Endothelial cell of umbilical vein (primary cell): ENCODE measurements around the gene TESK2. TPM values are rescaled to one million over a fixed set of nuclear protein-coding genes. Genes with fewer than 3 reads are reported as not detected.

Experiments
- BruUV-seq: library from RNA; stranded (reverse); fragments of 400-500 nt; replicated peaks from 2 replicates; lab custom pipeline; 2021; lab: Mats Ljungman, UMichigan
- CTCF ChIA-PET: fragments of 300-600, 350-600 bp; sonication (Branson Sonifier 250); formaldehyde crosslinking; loops from one replicate; lab custom pipeline; 2021; ENCODE audit warnings: antibody characterized with exemption, inconsistent platforms; lab: Charles Lee
- POLR2A ChIA-PET: fragments of 300-600, 350-600 bp; sonication (Branson Sonifier 250); formaldehyde crosslinking; loops from one replicate; lab custom pipeline; 2021; ENCODE audit warnings: antibody characterized with exemption, inconsistent platforms; lab: Charles Lee
- DNase-seq: peaks from one replicate; pipeline ENCODE4 v3.0.0-alpha.2; 2011; ENCODE audit warnings: low read depth, low spot score
- FAIRE-seq: peaks from 2 replicates; lab custom pipeline; 2011; peaks lifted over from hg19 to GRCh38; lab: Jason Lieb, UNC
- H2AFZ ChIP-seq: 2 replicates; pipeline ENCODE4 v1.6.0; 2012; ENCODE audit warnings: low read depth, low read length, control low read depth, inconsistent platforms
- H3K27ac ChIP-seq: 2 replicates; pipeline ENCODE4 v1.5.1; 2011; ENCODE audit warnings: low read depth, mild to moderate bottlenecking, control low read depth, low read length, moderate library complexity; ENCODE audit not compliant: insufficient read depth
- H3K27me3 ChIP-seq, 2 experiments: 2 replicates each; pipeline versions ENCODE4 v1.6.0 to v1.6.1; 2011; ENCODE audit warnings: low read length in 2 of 2, mixed read lengths in 1 of 2; ENCODE audit not compliant: control insufficient read depth in 2 of 2, insufficient read depth in 2 of 2
- H3K36me3 ChIP-seq, 2 experiments: 2 replicates in 1 of 2; 3 replicates in 1 of 2; pipeline ENCODE4 v1.5.1; 2011; ENCODE audit warnings: low read length in 2 of 2, mild to moderate bottlenecking in 1 of 2, moderate library complexity in 1 of 2; ENCODE audit not compliant: control insufficient read depth in 2 of 2, insufficient read depth in 2 of 2; ENCODE audit errors: extremely low read depth in 1 of 2
- H3K4me1 ChIP-seq: 3 replicates; pipeline ENCODE4 v1.5.1; 2011; ENCODE audit warnings: mild to moderate bottlenecking, low read length; ENCODE audit not compliant: control insufficient read depth, insufficient read depth; ENCODE audit errors: extremely low read depth
- H3K4me2 ChIP-seq: 2 replicates; pipeline ENCODE4 v1.6.1; 2011; ENCODE audit warnings: low read length, control low read depth, mixed read lengths; ENCODE audit not compliant: insufficient read depth
- H3K4me3 ChIP-seq, 3 experiments: fragments of 200-600 bp in 1 of 3; sonication (generic), shearing (Covaris generic) in 1 of 3; replicated peaks in 1 of 3; 2 replicates each; pipeline ENCODE4 v1.5.1; 2011 to 2016; ENCODE audit warnings: control low read depth in 3 of 3, low read length in 3 of 3, mild to moderate bottlenecking in 2 of 3, inconsistent platforms in 1 of 3, low read depth in 1 of 3, moderate library complexity in 1 of 3; ENCODE audit not compliant: insufficient read depth in 1 of 3
- H3K79me2 ChIP-seq: 2 replicates; pipeline ENCODE4 v1.6.0; 2012; ENCODE audit warnings: low read length, inconsistent platforms; ENCODE audit not compliant: control insufficient read depth, insufficient read depth
- H3K9ac ChIP-seq: replicated peaks from 2 replicates; pipeline ENCODE3; 2011; ENCODE audit warnings: low read length, control low read depth; ENCODE audit not compliant: insufficient read depth; ENCODE audit errors: extremely low read depth
- H3K9me1 ChIP-seq: replicated peaks from 3 replicates; pipeline ENCODE4 v1.6.0; 2011; ENCODE audit warnings: mild to moderate bottlenecking, low read length; ENCODE audit not compliant: control insufficient read depth, insufficient read depth; ENCODE audit errors: extremely low read depth
- H3K9me3 ChIP-seq: replicated peaks from 2 replicates; pipeline ENCODE4 v1.5.1; 2012; ENCODE audit warnings: low read length, inconsistent platforms; ENCODE audit not compliant: control insufficient read depth, insufficient read depth
- H4K20me1 ChIP-seq: replicated peaks from 2 replicates; pipeline ENCODE3; 2011; ENCODE audit warnings: mild to moderate bottlenecking, low read length; ENCODE audit not compliant: control insufficient read depth, insufficient read depth; ENCODE audit errors: extremely low read depth
- CTCF ChIP-seq, 2 donors: IDR thresholded peaks; 1 replicate in 1 of 2; 2 replicates in 1 of 2; pipeline ENCODE4 v1.5.1; 2011; ENCODE audit warnings: low read length in 2 of 2, mild to moderate bottlenecking in 2 of 2, moderate library complexity in 2 of 2, control low read depth in 1 of 2, inconsistent platforms in 1 of 2, low read depth in 1 of 2; ENCODE audit not compliant: insufficient read depth in 1 of 2; ENCODE audit errors: extremely low read depth in 1 of 2
- EZH2 ChIP-seq: IDR thresholded peaks from 2 replicates; pipeline ENCODE4 v1.6.1; 2012; ENCODE audit warnings: borderline replicate concordance, low read depth, mild to moderate bottlenecking, moderate library complexity, low read length, inconsistent platforms; ENCODE audit not compliant: severe bottlenecking
- FOS ChIP-seq: IDR thresholded peaks from 2 replicates; pipeline ENCODE4 v1.6.1; 2011; ENCODE audit warnings: mild to moderate bottlenecking, low read length, moderate library complexity, borderline replicate concordance; ENCODE audit not compliant: insufficient read depth
- GATA2 ChIP-seq: IDR thresholded peaks from 2 replicates; pipeline ENCODE4 v1.7.0; 2011; ENCODE audit warnings: low read depth, mild to moderate bottlenecking, moderate library complexity, mixed read lengths, low read length; ENCODE audit not compliant: insufficient read length, insufficient read depth
- MAX ChIP-seq: IDR thresholded peaks from 2 replicates; pipeline ENCODE4 v1.6.1; 2011; ENCODE audit not compliant: insufficient read depth, insufficient read length
- MYC ChIP-seq: IDR thresholded peaks from one replicate; pipeline ENCODE4 v1.6.1; 2011; ENCODE audit warnings: mild to moderate bottlenecking, low read depth, low read length
- POLR2A ChIP-seq: IDR thresholded peaks from 2 replicates; pipeline ENCODE4 v1.6.1; 2012; ENCODE audit warnings: low read depth, mild to moderate bottlenecking, control low read depth, low read length
- POLR2AphosphoS5 ChIP-seq: IDR thresholded peaks from 2 replicates; pipeline ENCODE4 v1.6.1; 2012; ENCODE audit warnings: low read depth, mild to moderate bottlenecking, control low read depth, low read length, moderate library complexity; ENCODE audit not compliant: insufficient read depth
- dilution Hi-C: fragments of 300-500 bp; cut with MboI; formaldehyde crosslinking; loops from one replicate; pipeline ENCODE4 v1.15.0; 2019; ENCODE audit warnings: low sequenced_read_pairs; ENCODE audit not compliant: extremely low pct_ligation_motif_present
- intact Hi-C: fragments of 100-400 bp; cut with micrococcal nuclease; formaldehyde crosslinking; loops from one replicate; pipeline ENCODE4 v1.10.0; 2022
- polyA plus RNA-seq, 4 experiments: library from polyadenylated mRNA; depleted of rRNA in 3 of 4; stranded (reverse) in 3 of 4; unstranded in 1 of 4; fragments of >200 nt; gene quantifications; 2 replicates each; pipeline versions ENCODE4 v1.2.1 to v1.2.3, GENCODE V29; 2011 to 2012; ENCODE audit warnings: missing spikeins in 1 of 4
- total RNA-seq: library from RNA; stranded (reverse); gene quantifications from 2 replicates; pipeline ENCODE4 v1.2.3, GENCODE V29; 2021

TESK2 gene
- total and polyA plus RNA-seq, 2 donors (not counting 3 experiments of a cell fraction or from before 2014, with no cell fraction given) = 2.1 to 2.6 TPM

GRCh38 chr1:45444609-45445131 lies 46.3 kb downstream of the TESK2 start:
- Histone ChIP-seq H3K27me3 (no peaks in the 10 kb centered on the region), H3K27ac (no peak overlapping the region), H3K9ac (no peak overlapping the region), H3K4me2 (no peak overlapping the region), H3K4me1 (peaks cover 7% of the 10 kb centered on the region), H2AFZ (no peak overlapping the region), H3K4me3 (no peak overlapping the region), H3K9me3 (no peaks in the 10 kb centered on the region), H3K36me3 (no peaks in the 10 kb centered on the region), H3K79me2 (no peaks in the 10 kb centered on the region), H4K20me1 (no peaks in the 10 kb centered on the region), H3K9me1 (no peaks in the 10 kb centered on the region)
- intact Hi-C loops = no loop called here
- ChIA-PET CTCF (no interaction called here), POLR2A (no interaction called here)
- FAIRE-seq = no peak
- DNase-seq = no peak
- dilution Hi-C loops = no loop called here
- no peak for TF ChIP-seq FOS
- BruUV-seq = no TSS peak

GRCh38 chr1:45443580-45444446 lies 47.1 kb downstream of the TESK2 start:
- no peak for TF ChIP-seq MYC
- TF ChIP-seq MAX = no peak
- no peak for TF ChIP-seq EZH2
- TF ChIP-seq CTCF (IDR thresholded peaks at IDR 0.05; ENCODE audit: extremely low read depth in 1 of 2, insufficient read depth in 1 of 2, low read depth in 1 of 2, low read length in 2 of 2) = no peak
- no peak for TF ChIP-seq POLR2AphosphoS5
- TF ChIP-seq FOS = no peak
- no peak for TF ChIP-seq POLR2A
- no peak for TF ChIP-seq GATA2
- H3K4me1 ChIP-seq = peaks cover 7% of the 10 kb centered on the region
- no peaks in the 10 kb centered on the region for H3K9me1 ChIP-seq
- no peaks in the 10 kb centered on the region for H3K36me3 ChIP-seq
- intact Hi-C loops = no loop called here
- ChIA-PET CTCF (interaction anchor here (0.6 kb wide), 3 partner anchors 45 to 716 kb away, joined by 3 to 4 read pairs (median 3); no protein-coding TSS in a partner anchor), POLR2A (interaction anchor here (0.6 kb wide), 1 partner anchor 78 kb away, joined by 3 read pairs; the partner anchor contains the start of gene PRDX1)
- dilution Hi-C loops = no loop called here
- no peak overlapping the region for H3K4me3 ChIP-seq
- H3K27ac ChIP-seq = no peak overlapping the region
- H3K9me3 ChIP-seq = no peaks in the 10 kb centered on the region
- H3K4me2 ChIP-seq = no peak overlapping the region
- no peak for FAIRE-seq
- no peak overlapping the region for H3K9ac ChIP-seq
- no peaks in the 10 kb centered on the region for H4K20me1 ChIP-seq
- no peak overlapping the region for H2AFZ ChIP-seq
- H3K27me3 ChIP-seq = no peaks in the 10 kb centered on the region
- H3K79me2 ChIP-seq = no peaks in the 10 kb centered on the region
- BruUV-seq = no TSS peak
- no peak for DNase-seq
